Dermis blood vessel endothelial cell (primary cell): ENCODE data around the gene ENPP3. TPM values are rescaled to one million over a fixed set of nuclear protein-coding genes. Genes with fewer than 3 reads are reported as not detected.
A peak's percentile ranks its signal among the peaks of the same experiment; 100 is the strongest.

Experiments
- DNase-seq: peaks from one replicate; pipeline ENCODE4 v3.0.0; 2010
- total RNA-seq: library from RNA; depleted of rRNA; stranded (reverse); fragments of >200 nt; gene quantifications from 2 replicates; pipeline ENCODE4 v1.2.3, GENCODE V29; 2014

ENPP3 gene
- total RNA-seq, 1 donor from 2014 or later, result 0.85 TPM

DNA sequence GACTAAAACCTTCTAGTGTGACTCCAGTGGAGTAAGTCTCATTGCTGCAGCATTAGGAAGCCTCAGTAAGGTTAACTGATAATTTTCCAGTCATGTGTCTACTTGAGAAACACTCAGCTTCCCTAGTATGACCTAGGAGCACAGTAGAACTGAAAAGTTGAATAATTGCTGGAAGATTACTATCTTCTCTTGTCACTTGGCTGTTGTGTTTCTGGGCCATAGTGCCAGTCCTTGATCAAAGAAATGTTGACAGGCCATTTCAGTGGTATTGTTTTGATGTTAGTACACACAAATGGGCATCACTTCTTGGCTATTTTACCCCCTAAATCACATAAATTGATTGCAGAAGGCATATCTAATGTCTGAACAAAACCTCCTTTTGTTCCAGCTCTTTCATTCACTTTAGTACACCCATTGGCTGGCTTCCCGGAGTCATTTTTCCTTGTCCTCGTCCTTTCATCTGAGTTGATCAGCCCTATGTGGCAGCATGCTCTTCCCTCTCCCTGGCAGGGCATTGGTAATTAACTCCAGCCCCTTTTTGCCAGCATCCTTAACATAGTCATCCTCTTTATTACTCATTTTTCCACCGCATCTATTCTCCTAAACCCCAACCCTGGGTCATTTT, 6.0 kb downstream of the ENPP3 start:
- no peak for DNase-seq

DNA sequence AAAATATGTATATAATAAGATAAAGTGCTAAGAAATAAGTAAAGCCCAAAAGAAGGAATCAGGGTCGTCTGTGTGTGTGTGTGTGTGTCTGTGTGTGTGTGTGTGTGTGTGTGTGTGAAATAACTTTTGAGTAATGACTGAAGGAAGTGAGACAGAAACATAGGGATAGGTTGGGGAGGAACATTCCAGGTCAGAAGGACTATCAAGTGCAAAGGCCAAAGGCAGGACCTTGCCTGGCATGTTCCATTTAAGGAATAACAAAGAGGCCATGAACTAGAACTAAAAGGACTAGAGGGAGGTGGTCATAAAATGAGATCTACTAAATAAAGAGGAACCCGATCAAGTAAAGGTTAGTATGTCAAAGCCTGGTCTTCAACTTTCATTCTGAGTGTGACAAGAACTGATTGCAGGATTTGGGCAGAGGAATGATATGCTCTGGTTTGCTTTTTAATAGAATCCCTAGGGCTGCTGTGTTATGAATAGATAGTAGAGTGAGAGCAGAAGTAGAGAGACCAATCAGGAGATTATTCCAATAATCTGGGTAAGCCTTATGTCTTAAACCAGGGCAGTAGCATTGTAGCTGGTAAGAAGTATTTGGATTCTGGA, 6.9 kb downstream of the ENPP3 start:
- DNase-seq, result no peak

DNA sequence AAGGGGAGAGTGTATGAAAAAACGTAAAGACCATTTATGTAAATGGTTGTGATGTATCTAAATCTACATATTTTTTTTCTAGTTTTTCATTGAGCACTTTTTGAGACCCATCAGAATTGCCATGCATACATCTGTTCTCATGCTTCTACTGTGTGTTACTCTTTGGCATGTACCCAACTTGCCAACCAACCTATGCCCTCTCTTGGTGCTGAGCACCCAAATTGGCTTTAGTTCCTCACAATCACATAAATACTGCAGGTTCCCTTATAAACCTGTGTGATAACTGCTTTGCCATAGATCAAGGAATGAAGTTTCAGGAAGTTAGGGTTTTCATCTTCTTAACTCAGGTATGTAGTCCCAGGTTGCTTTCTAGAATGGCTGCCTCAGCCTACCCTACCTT, 7.8 kb downstream of the ENPP3 start:
- DNase-seq, result no peak

DNA sequence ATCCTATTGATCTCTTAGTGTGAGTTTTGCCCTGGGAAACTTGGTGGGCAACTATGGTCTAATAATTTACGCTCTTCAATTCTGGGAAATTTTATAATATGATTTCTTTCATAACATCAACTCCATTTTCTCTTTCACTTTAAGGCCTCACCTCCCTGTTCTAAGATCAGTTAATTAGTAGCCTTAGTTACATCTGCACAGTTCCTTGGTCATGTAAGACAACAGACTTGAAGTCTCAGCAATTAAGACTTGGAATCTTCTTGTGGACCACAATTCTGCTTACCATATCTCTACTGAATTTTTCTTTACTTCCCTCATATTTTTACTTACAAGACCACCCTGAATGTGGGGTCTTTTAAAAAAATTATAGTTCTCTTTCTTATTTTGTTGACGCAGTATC, 8.7 kb downstream of the ENPP3 start:
- DNase-seq, result no peak

DNA sequence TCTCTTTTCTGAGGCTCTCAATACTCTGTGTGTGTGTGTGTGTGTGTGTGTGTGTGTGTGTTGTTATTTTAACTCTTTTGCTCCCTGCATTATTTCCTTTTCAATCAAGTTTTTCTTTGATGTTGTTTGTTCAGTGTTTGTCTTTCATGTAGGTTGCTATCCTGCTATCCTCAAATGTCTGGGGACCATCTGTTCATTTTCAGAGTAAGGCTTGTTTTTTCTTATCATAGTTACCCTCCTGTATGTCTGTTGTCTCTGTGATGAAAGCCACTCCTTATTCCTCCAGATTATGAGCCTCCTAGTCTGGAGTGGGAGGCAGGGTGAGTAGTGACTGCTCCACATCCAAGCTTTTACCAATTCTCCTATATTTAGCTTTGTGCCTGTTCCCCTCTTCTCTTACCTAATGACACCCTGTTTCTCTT, 9.2 kb downstream of the ENPP3 start:
- DNase-seq, result no peak

DNA sequence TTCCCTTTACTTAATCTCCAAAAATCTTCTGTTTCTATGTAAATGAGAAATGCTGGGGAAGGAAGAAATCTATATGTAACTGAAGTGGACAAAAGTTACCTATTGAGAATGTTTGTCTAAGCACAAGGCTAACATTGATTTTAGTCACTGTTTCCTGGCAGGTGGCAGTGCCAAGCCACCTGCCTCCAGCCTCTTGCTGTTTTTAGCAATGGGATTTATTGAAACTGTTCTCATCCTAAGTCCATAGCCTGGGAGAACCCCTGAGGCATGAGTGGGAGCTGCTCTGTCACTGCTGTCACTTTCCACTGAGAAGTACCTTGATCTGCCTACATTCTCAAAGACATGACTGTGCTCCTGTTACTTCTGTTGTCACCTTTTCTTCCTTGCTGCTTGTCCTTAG, 14.7 kb downstream of the ENPP3 start:
- DNase-seq, result no peak

DNA sequence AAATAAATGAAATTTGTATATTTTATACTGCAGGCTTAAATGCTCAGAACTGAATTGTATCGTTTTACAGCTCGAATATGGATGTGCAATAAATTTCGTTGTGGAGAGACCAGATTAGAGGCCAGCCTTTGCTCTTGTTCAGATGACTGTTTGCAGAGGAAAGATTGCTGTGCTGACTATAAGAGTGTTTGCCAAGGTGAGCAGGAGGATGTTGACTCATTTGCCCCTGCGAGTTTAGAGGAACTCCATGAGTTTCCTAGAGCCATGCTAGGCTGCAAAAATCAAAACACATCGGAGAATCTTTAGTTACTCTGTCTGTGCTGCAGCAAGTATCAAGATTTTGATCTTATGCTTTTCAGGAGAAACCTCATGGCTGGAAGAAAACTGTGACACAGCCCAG, 15.4 kb downstream of the ENPP3 start:
- DNase-seq, result peak; percentile 68

DNA sequence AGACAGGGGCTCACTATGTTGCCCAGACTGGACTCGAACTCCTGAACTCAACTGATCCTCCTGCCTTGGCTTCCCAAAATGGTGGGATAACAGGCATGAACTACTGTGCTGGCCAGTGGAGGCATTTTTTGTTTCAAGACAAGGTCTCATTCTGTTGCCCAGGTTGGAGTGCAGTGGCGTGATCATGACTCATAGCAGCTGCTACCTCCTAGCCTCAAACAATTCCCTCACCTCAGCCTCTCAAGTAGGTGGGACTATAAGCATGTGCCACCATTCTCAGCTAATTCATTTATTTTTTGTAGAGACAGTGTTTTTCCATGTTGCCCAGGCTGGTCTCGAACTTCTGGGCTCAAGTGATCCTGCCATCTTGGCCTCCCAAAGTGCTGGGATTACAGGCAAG, 17.2 kb downstream of the ENPP3 start:
- no peak for DNase-seq

DNA sequence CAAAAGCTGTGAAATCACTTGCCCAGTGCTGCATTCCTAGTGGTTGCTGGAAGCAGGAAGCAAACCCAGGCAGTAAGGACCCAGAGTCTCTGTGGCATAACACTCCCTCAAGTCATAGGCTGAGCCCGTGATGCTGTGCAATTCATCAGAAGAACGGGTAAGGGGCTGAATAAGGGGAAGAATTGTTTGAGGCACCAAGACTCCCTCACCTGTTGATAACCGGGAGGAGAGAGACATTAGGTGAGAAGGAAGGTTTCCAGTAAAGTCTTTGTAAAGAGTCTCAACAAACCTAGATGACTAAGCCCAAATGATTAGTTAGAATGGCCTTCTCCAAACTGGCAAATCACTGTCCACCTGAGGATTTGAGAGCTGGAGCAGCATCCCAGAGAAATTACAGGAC, 18.3 kb downstream of the ENPP3 start:
- no peak for DNase-seq

DNA sequence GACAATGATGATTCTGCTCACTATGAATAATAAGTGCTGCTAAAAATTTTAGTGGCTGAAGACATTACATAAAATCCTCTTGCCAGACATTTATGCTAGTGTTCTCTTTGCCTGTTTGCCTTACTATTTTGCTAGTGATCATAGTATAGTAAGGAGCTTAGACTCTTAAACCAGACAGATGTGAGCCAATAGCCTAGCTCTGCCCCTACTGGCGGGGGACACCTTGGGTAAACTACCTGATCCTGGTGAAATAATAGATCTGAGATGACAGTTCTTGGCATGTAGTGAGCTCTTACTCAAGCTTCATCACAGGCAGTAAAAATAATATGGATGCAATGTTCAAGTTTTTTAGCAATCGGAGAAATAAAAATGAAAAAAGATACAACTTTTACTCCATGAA, 18.8 kb downstream of the ENPP3 start:
- DNase-seq, result no peak

DNA sequence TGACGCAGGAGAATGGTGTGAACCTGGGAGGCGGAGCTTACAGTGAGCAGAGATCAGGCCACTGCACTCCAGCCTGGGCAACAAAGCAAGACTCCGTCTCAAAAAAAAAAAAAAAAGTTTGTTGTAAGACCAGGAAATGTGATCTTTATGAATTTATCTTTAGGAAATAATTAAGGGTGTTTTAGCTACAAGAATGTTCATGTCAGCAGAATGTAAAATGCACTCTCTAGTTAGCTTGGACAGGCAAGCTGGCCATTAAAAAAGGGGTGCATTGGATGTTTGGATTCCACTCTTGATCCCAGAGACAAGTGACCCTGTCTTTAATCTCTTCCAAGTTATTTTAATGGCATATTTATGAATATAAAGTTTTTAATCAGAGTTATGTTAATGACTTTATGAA, 19.6 kb downstream of the ENPP3 start:
- no peak for DNase-seq

DNA sequence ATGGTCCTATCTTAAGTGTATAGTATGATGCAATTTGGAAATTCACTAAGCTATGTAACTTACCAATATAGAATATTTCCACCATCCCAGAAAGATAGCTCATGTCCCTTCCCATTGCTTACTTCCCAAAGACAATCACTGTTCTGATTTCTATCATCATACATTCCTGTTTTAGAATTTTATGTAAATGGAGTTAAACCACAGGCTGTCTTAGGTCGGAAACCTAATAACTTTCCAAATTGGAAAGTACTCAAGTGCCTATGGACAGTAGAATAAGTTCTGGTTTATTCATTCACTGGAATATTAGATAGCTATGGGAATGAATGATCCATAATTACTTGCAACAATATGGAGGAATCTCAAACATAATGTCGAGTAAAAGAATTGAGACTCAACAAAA, 20.1 kb downstream of the ENPP3 start:
- DNase-seq, result no peak

DNA sequence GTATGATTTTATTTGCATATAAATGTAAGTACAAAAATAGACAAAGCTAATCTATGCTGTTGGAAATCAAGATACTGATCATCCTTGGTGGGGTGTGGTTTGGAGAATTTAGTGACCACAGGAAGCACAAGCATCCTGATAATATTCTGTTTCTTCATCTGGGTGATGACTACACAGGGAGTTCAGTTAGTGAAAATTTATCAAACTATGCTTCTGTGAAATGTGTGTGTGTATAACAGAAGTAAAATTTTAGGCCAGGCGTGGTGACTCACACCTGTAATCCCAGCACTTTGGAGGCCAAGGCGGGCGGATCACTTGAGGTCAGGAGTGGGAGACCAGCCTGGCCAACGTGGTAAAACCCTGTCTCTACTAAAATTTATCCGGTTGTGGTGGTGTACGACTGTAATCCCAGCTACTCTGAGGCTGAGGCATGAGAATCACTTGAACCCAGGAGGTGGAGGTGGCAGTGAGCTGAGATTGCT, 20.6 kb downstream of the ENPP3 start:
- no peak for DNase-seq

DNA sequence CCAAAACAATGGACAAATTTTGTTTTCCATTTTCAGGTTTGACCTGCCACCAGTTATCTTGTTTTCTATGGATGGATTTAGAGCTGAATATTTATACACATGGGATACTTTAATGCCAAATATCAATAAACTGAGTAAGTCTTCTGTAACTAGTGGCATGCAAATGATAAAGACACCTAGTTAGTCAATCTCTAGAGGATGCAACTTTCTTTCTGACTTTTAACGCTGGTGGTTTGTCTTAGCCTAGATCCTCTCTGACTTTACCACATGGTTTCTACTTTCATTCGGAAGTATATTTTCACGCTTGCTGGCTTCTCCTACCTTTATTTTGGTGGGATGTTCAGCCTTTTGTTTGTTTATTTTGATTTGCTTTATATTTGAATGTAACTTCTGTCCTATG, 21.2 kb downstream of the ENPP3 start:
- no peak for DNase-seq

DNA sequence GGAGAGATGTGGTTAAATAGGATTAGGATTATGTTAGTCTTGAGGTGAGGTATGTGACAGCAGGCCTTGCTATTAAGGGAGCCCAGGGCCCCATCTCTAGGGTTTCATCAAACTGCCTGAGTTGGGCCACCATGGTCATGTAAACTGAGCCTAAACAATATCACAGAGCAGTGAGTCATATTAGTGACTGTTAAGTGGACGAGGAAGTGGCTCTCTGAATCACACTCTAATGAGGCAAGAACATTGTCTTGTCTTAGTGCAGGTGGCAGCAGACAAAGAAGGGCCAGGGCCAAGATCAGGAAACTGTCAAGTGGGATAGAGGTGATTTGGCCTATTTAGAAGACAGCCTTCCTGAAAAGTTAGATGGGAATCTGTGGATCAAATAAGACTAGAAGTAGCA, 23.1 kb downstream of the ENPP3 start:
- peak; percentile 73 for DNase-seq

DNA sequence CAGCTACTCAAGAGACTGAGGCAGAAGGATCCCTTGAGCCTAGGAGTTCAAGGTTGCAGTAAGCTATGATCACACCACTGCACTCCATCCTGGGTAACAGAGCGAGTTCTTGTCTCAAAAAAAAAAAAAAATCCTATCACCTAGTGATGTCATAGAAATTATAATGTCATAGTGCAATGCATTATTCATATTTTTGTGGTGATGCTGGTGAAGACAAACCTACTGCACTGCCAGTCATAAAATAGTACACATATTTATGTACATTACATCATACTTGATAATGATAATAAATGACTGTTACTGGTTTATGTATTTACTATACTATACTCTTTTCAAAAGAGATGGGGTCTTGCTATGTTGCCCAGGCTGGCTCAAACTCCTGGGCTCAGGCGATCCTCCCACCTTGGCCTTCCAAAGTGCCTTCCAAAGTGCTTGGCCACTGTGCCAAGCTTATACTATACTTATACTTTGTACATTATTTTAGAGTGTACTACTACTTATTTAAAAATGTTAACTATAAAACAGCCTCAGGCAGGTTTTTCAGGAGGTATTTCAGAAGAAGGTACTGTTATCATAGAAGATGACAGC, 26.6 kb downstream of the ENPP3 start:
- DNase-seq, result no peak

DNA sequence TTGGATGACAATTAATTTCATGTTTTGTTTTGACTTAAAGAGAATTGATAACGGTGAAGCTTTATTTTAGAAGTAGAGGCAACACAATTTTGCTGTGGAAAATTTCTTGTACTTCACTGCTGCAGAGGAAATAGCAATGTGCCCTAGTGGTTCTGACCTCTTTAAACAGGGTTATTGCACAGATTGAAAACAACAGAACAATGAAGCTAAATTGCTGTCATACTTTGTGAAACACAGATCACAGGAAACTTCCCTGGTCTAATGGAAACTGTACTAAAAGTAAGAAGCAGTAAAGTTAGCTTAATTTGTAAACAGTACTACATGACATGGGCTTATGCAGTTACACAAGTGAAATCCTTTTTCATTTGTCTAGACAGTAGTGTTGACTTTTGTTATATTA, 32.8 kb downstream of the ENPP3 start:
- peak; percentile 82 for DNase-seq

DNA sequence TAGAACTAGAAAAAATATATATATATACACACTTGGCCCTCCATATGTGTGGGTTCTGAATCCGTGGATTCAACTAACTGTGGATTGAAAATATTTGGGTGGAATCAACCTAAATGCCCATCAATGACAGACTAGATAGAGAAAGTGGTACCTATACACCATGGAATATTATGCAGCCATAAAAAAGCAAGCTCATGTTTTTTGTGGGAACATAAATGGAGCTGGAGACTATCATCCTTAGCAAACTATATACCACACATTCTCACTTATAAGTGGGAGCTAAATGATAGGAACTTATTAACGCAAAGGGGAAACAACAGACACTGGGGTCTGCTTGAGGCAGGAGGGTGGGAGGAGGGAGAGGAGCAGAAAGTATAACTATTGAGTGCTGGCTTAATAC, 36.1 kb downstream of the ENPP3 start:
- DNase-seq, result no peak

DNA sequence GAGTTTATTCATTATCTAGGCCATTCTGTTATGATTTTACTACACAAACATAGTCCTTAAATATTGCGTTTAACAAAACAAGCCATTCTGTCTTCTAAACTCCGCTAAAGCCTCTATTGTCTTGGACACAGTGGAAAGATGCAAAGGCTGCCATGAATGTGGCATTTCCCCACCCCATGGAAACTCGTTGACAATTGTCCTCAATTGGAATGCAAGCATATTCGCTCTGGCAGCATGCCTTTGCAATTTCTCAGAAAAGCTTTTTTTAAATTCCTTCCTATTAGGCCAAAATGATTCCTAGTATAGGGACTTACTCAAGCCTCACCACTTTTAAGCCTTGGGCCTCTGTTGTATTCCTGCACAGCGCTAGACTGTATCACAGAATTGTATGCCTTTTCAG, 41.3 kb downstream of the ENPP3 start:
- DNase-seq, result no peak

DNA sequence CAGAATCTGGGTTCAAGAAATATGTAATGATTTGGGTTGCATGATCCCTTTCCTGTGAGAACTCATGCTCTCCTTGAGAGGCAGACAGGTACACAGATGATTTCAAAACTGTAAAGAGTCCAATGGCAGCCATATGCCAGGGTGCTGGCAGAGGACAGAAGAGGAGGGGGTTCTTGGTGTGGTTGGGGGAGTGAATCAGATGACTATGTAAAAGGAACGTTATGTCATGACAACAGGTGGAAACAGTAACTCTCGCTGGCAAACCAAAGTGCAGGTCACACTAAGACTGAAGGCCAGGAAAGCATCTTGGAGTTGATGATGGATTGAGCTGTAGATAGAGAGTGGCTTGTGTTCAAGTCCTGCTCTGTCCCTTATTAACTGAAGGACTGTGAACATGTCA, 43.8 kb downstream of the ENPP3 start:
- no peak for DNase-seq

DNA sequence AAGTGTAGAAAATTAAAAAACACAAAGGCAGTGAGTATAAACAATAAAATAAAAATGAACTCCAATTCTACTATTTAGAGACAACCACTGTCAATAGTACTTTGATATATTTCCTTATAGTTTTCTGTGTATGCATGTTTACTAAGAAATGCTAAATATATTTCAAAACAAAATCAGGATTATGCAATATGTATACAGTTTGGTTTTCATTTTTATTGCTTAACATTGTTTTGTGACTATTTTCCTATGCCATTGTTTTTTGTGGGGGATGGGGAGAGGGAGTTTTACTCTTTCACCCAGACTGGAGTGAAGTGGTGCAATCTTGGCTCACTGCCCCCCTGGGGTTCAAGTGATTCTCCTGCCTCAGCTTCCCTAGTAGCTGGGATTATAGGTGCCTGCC, 44.5 kb downstream of the ENPP3 start:
- no peak for DNase-seq

DNA sequence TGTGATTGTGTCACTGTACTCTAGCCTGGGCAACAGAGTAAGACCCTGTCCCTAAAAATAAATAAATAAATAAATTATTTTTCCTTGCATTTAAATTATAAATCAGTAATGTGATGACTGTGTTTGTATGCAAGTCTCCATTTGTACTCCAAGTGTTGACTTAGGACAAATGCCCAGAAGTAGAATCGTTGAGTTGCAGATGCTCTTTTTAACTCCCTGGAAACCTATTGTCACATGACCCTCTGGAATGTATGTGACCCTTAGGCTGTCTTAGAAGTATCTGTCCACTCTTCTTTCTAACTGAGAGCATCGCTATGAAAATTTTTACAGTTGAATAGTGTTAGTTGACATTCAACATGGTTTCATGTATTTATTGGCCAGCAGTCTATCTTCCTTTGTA, 45.3 kb downstream of the ENPP3 start:
- no peak for DNase-seq

DNA sequence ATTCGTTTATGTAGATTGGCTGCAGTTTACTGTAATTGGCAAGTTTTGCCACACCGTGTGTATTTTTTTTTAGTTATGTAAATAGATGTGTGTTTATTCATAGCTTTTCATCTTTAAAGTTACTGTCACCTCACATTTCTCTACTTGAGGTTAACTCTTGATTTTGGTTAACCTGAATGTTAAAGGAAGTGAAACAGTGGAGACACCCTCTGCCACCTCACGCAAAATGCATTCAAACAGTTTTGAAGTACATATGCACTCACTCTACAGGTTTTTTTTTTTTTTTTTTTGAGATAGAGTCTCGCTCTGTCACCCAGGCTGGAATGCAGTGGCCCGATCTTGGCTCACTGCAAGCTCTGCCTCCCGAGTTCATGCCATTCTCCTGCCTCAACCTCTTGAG, 46.4 kb downstream of the ENPP3 start:
- DNase-seq, result no peak

DNA sequence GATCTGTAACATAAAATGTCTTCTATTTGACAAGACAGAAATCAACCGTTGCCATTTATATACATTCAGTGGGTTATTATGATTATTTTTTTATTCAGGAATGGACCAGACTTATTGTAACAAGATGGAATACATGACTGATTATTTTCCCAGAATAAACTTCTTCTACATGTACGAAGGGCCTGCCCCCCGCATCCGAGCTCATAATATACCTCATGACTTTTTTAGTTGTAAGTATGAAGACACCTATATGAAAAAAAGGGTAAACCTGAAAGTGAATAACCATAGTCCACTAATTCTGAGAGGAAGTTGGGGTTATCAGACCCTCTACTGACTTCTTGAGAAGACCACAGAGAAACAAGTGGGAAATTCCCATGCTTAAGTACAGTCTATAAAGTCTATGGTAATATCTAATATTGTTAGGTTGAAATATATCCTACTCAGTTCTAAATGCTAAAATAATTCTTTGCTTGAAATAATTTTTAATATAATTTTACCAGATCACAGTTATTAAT, 48.2 kb downstream of the ENPP3 start:
- DNase-seq, result no peak
